GM19455 (cell line): ENCODE measurements around the gene IFT80.
"Not testable (repeated sequence)": the region's sequence is repeated elsewhere in the genome, so short reads cannot be mapped to it uniquely, and the experiment has no call there.

Experiments used
- ATAC-seq: cut with Tn5 transposase; IDR thresholded peaks from one replicate; pipeline ENCODE4 v1.9.1; 2021; ENCODE audit not compliant: unreplicated experiment

The IFT80 gene

GRCh38 chr3:160280836-160281235 is 118.2 kb downstream of the IFT80 start:
- ATAC-seq = no peak

GRCh38 chr3:160279657-160280056 is 119.4 kb downstream of the IFT80 start:
- no peak for ATAC-seq

- no peak for ATAC-seq
Observed at GRCh38 chr3:160278210-160278609, 120.8 kb downstream of the IFT80 start.

- no peak for ATAC-seq
Observed at GRCh38 chr3:160265088-160265487, 133.9 kb downstream of the IFT80 start.

GRCh38 chr3:160260587-160261270 is 138.3 kb downstream of the IFT80 start:
- no peak for ATAC-seq

GRCh38 chr3:160259589-160259988 is 139.4 kb downstream of the IFT80 start:
- no peak for ATAC-seq

GRCh38 chr3:160257606-160258005 is 141.4 kb downstream of the IFT80 start:
- no peak for ATAC-seq

- ATAC-seq = no peak
Observed at GRCh38 chr3:160253298-160253697, 145.7 kb downstream of the IFT80 start.

GRCh38 chr3:160247766-160248165 is 151.3 kb downstream of the IFT80 start:
- no peak for ATAC-seq

- ATAC-seq = no peak
Observed at GRCh38 chr3:160245261-160245800, 153.7 kb downstream of the IFT80 start.

- ATAC-seq = not testable (repeated sequence)
Observed at GRCh38 chr3:160240719-160241118, 158.3 kb downstream of the IFT80 start.

- ATAC-seq = no peak
Observed at GRCh38 chr3:160232014-160232413, 167.0 kb downstream of the IFT80 start.

- ATAC-seq = no peak
Observed at GRCh38 chr3:160227419-160227818, 171.6 kb downstream of the IFT80 start.

GRCh38 chr3:160226026-160226907 is 172.8 kb downstream of the IFT80 start:
- ATAC-seq = peak; percentile 33

- peak; percentile 90 for ATAC-seq
Observed at GRCh38 chr3:160225176-160226025, 173.6 kb downstream of the IFT80 start, which contains the start of gene C3orf80. TSS of gene C3orf80 (plus strand) at chr3:160225422. CDS start at chr3:160225636, 214 bp downstream.

GRCh38 chr3:160224811-160225175 is 174.2 kb downstream of the IFT80 start:
- ATAC-seq = no peak

GRCh38 chr3:160224256-160224655 is 174.8 kb downstream of the IFT80 start:
- ATAC-seq = no peak

GRCh38 chr3:160221019-160221418 is 178.0 kb downstream of the IFT80 start:
- ATAC-seq = no peak

GRCh38 chr3:160220038-160220437 is 179.0 kb downstream of the IFT80 start:
- no peak for ATAC-seq

- no peak for ATAC-seq
Observed at GRCh38 chr3:160218136-160218535, 180.9 kb downstream of the IFT80 start.

GRCh38 chr3:160217675-160218074 is 181.3 kb downstream of the IFT80 start:
- ATAC-seq = no peak
